Measurements from ENCODE around the gene AGBL5.

Gene AGBL5

DNA sequence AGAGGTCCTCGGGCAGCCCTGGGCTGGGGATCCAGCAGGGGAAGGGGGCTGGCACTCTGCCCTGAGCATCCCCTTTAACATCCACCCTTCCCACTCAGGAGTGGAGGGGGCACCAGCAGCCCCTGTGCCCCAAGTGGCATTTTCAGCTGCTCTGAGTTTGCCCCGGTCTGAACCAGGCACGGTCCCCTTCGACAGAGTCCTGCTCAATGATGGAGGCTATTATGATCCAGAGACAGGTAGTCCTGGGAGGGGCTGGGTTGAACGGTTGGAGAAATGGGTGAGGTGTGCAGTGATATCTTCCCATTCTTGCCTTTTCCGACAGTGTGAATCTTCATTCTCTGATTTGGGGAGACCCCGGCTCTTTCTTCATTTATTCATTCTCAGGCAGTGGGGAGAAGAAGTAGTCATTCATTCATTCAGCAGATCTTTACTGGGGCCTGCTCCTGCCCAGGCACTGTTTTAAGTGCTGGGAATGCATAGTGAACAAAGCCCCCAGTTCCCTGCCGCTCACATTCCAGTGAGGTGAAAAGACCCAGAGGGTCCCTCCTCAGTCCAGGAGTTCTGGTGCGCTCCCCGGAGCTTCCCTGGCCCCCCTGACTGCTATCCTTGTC lies 33.7 kb downstream of the AGBL5 start:
- no peak for DNase-seq (ENCODE audit: low read depth)
- peak overlapping the region; percentile 45 for H3K4me3 ChIP-seq (replicated peaks; ENCODE audit: low read depth, low read length)
- TF ChIP-seq, protein P1, sequence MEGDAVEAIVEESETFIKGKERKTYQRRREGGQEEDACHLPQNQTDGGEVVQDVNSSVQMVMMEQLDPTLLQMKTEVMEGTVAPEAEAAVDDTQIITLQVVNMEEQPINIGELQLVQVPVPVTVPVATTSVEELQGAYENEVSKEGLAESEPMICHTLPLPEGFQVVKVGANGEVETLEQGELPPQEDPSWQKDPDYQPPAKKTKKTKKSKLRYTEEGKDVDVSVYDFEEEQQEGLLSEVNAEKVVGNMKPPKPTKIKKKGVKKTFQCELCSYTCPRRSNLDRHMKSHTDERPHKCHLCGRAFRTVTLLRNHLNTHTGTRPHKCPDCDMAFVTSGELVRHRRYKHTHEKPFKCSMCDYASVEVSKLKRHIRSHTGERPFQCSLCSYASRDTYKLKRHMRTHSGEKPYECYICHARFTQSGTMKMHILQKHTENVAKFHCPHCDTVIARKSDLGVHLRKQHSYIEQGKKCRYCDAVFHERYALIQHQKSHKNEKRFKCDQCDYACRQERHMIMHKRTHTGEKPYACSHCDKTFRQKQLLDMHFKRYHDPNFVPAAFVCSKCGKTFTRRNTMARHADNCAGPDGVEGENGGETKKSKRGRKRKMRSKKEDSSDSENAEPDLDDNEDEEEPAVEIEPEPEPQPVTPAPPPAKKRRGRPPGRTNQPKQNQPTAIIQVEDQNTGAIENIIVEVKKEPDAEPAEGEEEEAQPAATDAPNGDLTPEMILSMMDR (IDR thresholded peaks at IDR 0.05; ENCODE audit: low read length, missing control alignments): no peak

DNA sequence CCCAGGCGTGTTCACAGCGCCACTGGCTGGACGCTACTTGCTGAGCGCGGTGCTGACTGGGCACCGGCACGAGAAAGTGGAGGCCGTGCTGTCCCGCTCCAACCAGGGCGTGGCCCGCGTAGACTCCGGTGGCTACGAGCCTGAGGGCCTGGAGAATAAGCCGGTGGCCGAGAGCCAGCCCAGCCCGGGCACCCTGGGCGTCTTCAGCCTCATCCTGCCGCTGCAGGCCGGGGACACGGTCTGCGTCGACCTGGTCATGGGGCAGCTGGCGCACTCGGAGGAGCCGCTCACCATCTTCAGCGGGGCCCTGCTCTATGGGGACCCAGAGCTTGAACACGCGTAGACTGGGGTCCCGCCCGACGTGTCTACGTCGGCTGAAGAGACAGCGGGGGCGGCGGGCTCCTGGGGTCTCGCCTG lies 34.2 kb downstream of the AGBL5 start:
- H3K4me3 ChIP-seq (replicated peaks; ENCODE audit: low read depth, low read length): peak overlapping the region; percentile 45
- peak; percentile 54 for DNase-seq (ENCODE audit: low read depth)
- TF ChIP-seq, protein P1 (IDR thresholded peaks at IDR 0.05; ENCODE audit: low read length, missing control alignments): peak; percentile 25

DNA sequence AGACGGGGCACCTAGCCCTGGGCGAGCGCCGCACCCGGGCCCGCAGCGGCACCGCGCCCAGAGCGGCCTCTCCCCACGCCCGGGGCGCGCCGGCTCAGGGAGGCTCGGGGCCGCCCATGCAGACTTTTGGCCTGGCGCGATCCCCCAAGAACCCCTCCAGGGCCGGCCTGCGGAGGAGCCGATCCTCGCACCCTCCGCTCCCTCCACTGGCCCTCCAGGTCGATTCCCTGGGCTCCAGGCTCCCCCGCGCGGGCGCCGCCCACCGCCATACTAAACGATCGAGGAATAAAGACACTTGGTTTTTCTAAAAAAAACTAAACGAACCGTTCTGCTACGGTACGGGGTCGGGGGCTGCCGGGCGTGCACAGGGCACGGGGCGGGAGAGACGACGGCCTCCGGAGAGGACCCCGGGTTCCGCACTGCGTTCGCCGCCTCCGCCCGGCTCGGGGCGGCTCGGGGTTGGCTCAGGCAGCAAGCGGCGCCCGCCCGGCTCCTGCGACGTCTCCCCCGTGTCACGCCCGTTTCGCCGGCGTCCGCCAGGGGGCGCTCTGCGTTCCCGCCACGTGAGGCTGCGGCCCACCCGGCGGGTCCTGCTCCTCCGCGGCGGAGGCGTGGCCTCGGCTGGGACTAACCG lies 34.7 kb downstream of the AGBL5 start:
- TF ChIP-seq, protein P1 (IDR thresholded peaks at IDR 0.05; ENCODE audit: low read length, missing control alignments): peak; percentile 32
- DNase-seq (ENCODE audit: low read depth): peak; percentile 91
- H3K4me3 ChIP-seq (replicated peaks; ENCODE audit: low read depth, low read length): peak overlapping the region; percentile 45

DNA sequence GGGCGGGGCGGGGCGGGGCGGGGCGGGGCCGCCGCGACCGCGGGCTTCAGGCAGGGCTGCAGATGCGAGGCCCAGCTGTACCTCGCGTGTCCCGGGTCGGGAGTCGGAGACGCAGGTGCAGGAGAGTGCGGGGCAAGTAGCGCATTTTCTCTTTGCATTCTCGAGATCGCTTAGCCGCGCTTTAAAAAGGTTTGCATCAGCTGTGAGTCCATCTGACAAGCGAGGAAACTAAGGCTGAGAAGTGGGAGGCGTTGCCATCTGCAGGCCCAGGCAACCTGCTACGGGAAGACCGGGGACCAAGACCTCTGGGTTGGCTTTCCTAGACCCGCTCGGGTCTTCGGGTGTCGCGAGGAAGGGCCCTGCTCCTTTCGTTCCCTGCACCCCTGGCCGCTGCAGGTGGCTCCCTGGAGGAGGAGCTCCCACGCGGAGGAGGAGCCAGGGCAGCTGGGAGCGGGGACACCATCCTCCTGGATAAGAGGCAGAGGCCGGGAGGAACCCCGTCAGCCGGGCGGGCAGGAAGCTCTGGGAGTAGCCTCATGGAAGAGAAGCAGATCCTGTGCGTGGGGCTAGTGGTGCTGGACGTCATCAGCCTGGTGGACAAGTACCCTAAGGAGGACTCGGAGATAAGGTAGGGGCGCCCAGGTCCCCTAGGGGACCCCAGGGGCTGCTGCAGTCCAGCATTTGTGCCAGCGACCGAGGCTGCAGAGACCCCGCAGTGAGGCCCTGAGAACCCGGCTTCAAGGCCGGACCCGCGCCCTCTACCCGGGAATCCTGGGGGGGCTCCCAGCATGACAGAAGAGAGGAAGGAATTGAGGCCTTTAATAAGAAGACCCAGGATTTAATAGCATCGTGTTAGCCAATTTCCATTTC lies 35.5 kb downstream of the AGBL5 start, which contains the start of gene KHK:
TSS of gene KHK (plus strand) at position 49 of the 870 bp plus-strand sequence. CDS start at position 537, 488 bp downstream.
- TF ChIP-seq, protein P1 (IDR thresholded peaks at IDR 0.05; ENCODE audit: low read length, missing control alignments): no peak
- peak within 1 kb of the TSS; percentile 45 for H3K4me3 ChIP-seq (replicated peaks; ENCODE audit: low read depth, low read length)
- DNase-seq (ENCODE audit: low read depth): no peak

DNA sequence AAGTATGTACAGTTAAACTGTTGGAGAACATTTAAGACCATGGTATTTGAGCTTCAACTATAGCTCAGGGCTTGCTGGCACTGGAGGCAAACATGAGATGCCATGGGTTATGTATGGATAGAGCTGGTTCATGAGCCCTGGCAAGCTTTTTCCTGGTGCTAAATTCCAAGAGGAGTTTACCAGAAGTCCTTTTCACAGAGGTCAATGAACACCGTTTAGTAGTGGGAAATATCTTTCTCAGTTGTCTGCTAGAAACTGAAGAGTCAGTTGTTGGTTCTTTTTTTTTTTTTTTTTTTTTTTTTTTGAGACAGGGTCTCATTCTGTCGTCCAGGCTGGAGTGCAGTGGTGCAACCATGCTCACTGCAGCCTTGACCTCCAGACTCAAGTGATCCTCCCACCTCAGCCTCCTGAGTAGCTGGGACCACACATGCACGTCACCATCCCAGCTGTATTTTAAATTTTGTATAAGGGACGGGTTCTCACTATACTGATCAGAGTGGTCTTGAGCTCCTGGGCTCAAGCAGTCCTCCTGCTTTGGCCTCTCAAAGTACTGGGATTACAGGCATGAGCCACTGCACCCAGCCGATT lies 36.4 kb downstream of the AGBL5 start:
- TF ChIP-seq, protein P1 (IDR thresholded peaks at IDR 0.05; ENCODE audit: low read length, missing control alignments): no peak
- H3K4me3 ChIP-seq (replicated peaks; ENCODE audit: low read depth, low read length): no peak overlapping the region
- no peak for DNase-seq (ENCODE audit: low read depth)

DNA sequence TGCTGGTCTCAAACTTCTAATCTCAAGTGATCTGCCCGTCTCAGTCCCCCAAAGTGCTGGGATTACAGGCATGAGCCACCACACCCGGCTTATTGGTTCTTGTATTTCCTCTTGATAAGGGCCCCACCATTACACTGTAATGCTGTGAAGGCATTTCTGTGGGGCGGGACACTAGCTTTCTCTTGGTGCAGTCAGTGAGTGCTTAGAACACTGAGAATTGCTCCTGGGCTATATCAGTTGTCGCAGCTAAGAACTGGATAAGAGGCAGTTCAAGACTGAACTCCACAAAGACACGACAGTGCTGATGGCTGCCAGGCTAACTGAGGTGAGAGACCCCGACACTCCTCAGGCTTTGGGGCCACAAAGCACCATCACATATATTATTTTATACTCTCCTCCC lies 37.2 kb downstream of the AGBL5 start:
- TF ChIP-seq, protein P1 (IDR thresholded peaks at IDR 0.05; ENCODE audit: low read length, missing control alignments): no peak
- H3K4me3 ChIP-seq (replicated peaks; ENCODE audit: low read depth, low read length): no peak overlapping the region
- DNase-seq (ENCODE audit: low read depth): no peak
